ENCODE measurements around the gene PNMA6E.

The PNMA6E gene

DNA sequence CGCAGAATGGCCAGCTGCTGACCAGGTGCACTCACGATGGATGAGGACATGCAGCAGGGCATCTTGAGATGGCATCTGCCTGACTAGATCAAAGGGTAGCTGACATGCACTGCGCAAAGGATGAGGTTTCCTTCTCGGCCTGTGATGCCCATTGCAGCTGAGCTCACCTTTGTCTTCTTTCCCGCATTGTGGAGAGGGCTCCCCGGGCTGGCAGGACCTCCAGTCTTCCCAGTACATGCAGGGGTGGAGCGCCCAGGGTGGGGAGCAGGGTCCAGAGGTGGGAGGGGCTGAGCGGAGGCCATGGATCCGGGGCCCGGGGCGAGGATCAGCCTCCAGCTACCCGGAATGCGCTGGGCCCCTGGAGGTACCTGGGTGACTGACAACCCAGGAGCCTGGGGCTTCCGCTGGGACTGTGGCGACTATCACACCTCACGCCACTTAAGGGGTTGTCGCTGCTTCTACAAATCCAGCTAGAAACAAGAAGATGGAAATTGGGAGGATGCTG, 32.7 kb upstream of the PNMA6E start:
- no peak for TF ChIP-seq EZH2 (IDR thresholded peaks at IDR 0.05; ENCODE audit: borderline replicate concordance, low read depth, low read length, severe bottlenecking)
- TF ChIP-seq, protein P1, sequence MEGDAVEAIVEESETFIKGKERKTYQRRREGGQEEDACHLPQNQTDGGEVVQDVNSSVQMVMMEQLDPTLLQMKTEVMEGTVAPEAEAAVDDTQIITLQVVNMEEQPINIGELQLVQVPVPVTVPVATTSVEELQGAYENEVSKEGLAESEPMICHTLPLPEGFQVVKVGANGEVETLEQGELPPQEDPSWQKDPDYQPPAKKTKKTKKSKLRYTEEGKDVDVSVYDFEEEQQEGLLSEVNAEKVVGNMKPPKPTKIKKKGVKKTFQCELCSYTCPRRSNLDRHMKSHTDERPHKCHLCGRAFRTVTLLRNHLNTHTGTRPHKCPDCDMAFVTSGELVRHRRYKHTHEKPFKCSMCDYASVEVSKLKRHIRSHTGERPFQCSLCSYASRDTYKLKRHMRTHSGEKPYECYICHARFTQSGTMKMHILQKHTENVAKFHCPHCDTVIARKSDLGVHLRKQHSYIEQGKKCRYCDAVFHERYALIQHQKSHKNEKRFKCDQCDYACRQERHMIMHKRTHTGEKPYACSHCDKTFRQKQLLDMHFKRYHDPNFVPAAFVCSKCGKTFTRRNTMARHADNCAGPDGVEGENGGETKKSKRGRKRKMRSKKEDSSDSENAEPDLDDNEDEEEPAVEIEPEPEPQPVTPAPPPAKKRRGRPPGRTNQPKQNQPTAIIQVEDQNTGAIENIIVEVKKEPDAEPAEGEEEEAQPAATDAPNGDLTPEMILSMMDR (IDR thresholded peaks at IDR 0.05; ENCODE audit: borderline replicate concordance, extremely low read depth, low read length, poor library complexity, severe bottlenecking) = no peak
- Histone ChIP-seq H3K79me2 (ENCODE audit: insufficient read depth, low read length) (no peaks in the 10 kb centered on the region), H3K4me3 (ENCODE audit: low read depth in 1 of 2, low read length in 2 of 2) (no peak overlapping the region)

DNA sequence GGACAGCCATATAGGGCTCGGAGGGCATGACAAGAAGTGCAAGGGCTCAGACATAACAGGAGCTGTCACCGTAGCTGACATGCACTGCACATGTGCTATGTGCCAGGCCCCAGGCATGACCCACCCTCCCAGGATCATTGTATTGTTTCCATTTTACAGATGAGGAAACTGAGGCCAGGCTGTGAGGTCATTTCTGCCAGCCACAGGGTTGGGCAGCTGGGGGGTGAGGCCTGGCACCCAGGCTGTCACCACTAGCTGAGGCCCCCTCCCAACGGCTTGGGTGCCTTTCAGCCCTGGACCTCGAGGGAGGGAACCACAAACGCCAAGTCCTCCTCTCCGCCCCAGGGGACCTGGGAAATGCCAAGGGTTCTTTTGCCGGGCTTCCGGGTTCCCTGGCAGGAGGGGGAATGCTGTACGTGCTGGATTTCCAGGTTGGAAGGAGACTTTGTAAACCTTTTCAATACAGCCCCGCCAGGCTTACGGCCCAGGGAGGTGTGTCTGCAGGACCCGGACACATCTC, 32.1 kb upstream of the PNMA6E start:
- no peaks in the 10 kb centered on the region for H3K9me3 ChIP-seq (ENCODE audit: insufficient read depth, low read length, severe bottlenecking)
- ATAC-seq (ENCODE audit: insufficient read depth, low read depth) = no peak
- H3K79me2 ChIP-seq (ENCODE audit: insufficient read depth, low read length) = no peaks in the 10 kb centered on the region
- no peaks in the 10 kb centered on the region for H3K4me1 ChIP-seq (ENCODE audit: insufficient read depth, low read length)
- no peaks in the 10 kb centered on the region for H3K27me3 ChIP-seq (ENCODE audit: insufficient read depth, low read length, poor library complexity)
- H3K36me3 ChIP-seq (ENCODE audit: insufficient read depth, low read length) = no peaks in the 10 kb centered on the region
- DNase-seq = no peak
- no peaks in the 10 kb centered on the region for H4K20me1 ChIP-seq (ENCODE audit: insufficient read depth, low read length)
- TF ChIP-seq, protein P1 (IDR thresholded peaks at IDR 0.05; ENCODE audit: borderline replicate concordance, extremely low read depth, low read length, poor library complexity, severe bottlenecking) = no peak
- no peak for TF ChIP-seq EZH2 (IDR thresholded peaks at IDR 0.05; ENCODE audit: borderline replicate concordance, low read depth, low read length, severe bottlenecking)
- no peak overlapping the region for H3K4me3 ChIP-seq (ENCODE audit: low read depth in 1 of 2, low read length in 2 of 2)
- H3K4me2 ChIP-seq (ENCODE audit: insufficient read depth, low read length) = no peak overlapping the region
- no peak overlapping the region for H2AFZ ChIP-seq (ENCODE audit: low read depth, low read length)
- H3K9ac ChIP-seq (ENCODE audit: low read depth, low read length) = no peak overlapping the region
- no peak overlapping the region for H3K27ac ChIP-seq (ENCODE audit: low read length)

More for the DNA sequence above, 32.7 kb upstream of the PNMA6E start:
- Histone ChIP-seq H3K4me1 (ENCODE audit: insufficient read depth, low read length) (no peaks in the 10 kb centered on the region), H3K27ac (ENCODE audit: low read length) (no peak overlapping the region), H2AFZ (ENCODE audit: low read depth, low read length) (no peak overlapping the region), H3K9ac (ENCODE audit: low read depth, low read length) (no peak overlapping the region), H3K27me3 (ENCODE audit: insufficient read depth, low read length, poor library complexity) (no peaks in the 10 kb centered on the region), H3K36me3 (ENCODE audit: insufficient read depth, low read length) (no peaks in the 10 kb centered on the region), H4K20me1 (ENCODE audit: insufficient read depth, low read length) (no peaks in the 10 kb centered on the region), H3K9me3 (ENCODE audit: insufficient read depth, low read length, severe bottlenecking) (no peaks in the 10 kb centered on the region), H3K4me2 (ENCODE audit: insufficient read depth, low read length) (no peak overlapping the region)
- ATAC-seq (ENCODE audit: insufficient read depth, low read depth) = no peak
- DNase-seq = no peak

DNA sequence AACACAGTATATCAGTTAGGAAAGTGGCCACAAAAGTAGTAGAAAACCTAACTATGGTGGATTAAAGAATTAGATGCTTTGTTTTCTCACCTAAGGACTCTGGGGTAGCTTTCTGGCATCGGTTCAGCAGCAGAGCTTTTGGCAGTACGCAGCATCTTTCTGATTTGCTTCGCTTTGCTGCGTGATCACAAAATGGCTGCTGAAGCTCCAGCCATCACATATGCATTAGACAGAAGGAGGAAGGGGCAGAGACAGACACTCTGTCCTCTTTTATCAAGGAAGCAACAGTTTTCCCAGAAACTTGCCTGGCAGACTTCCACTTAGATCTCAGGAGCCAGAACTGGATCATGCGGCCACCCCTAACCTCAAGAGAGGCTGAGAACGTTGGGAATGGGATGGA, 29.6 kb upstream of the PNMA6E start:
- H3K9me3 ChIP-seq (ENCODE audit: insufficient read depth, low read length, severe bottlenecking) = no peaks in the 10 kb centered on the region
- H3K36me3 ChIP-seq (ENCODE audit: insufficient read depth, low read length) = no peaks in the 10 kb centered on the region
- H3K79me2 ChIP-seq (ENCODE audit: insufficient read depth, low read length) = no peaks in the 10 kb centered on the region
- no peaks in the 10 kb centered on the region for H3K4me1 ChIP-seq (ENCODE audit: insufficient read depth, low read length)
- no peaks in the 10 kb centered on the region for H3K27me3 ChIP-seq (ENCODE audit: insufficient read depth, low read length, poor library complexity)
- H4K20me1 ChIP-seq (ENCODE audit: insufficient read depth, low read length) = no peaks in the 10 kb centered on the region
- ATAC-seq (ENCODE audit: insufficient read depth, low read depth) (no peak), DNase-seq (no peak)
- no peak overlapping the region for H3K4me2 ChIP-seq (ENCODE audit: insufficient read depth, low read length)
- H2AFZ ChIP-seq (ENCODE audit: low read depth, low read length) = no peak overlapping the region
- H3K27ac ChIP-seq (ENCODE audit: low read length) = no peak overlapping the region
- no peak overlapping the region for H3K9ac ChIP-seq (ENCODE audit: low read depth, low read length)
- H3K4me3 ChIP-seq (ENCODE audit: low read depth in 1 of 2, low read length in 2 of 2) = no peak overlapping the region
- TF ChIP-seq, protein P1 (IDR thresholded peaks at IDR 0.05; ENCODE audit: borderline replicate concordance, extremely low read depth, low read length, poor library complexity, severe bottlenecking) = no peak
- no peak for TF ChIP-seq EZH2 (IDR thresholded peaks at IDR 0.05; ENCODE audit: borderline replicate concordance, low read depth, low read length, severe bottlenecking)
